ENCODE results near the gene NEAT1.

DNA sequence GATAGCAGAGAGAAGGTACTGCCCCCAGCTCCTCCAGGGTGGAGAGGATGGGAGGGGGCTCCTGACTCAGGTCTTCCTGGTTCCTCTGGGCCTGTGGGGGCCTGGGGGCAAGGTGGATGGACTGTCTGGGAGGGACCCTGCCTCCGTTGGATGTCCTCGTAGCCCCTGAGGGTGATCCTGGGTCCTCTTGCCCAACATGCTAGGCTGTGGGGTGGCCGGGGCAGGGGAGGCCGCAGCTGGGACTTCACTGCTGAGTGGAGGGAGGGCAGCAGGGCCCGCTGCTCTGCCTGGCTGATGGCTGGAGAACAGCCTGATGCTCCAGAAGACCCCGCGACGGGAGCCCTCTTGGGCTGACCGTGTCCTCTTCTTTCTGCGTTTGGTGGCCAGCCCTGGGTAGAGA is 22.8 kb upstream of the NEAT1 start:
- TF ChIP-seq GATA3 (IDR thresholded peaks at IDR 0.05; ENCODE audit: low read depth, low read length) (no peak), GATA2 (IDR thresholded peaks at IDR 0.05; ENCODE audit: low read depth, low read length) (no peak)
